HUES6 (cell line): Measurements from ENCODE around the gene DCDC2C.

ENCODE experiments used
- H3K27ac ChIP-seq: 2 replicates; pipeline ENCODE4 v1.7.0; 2013; ENCODE audit warnings: low read depth, mild to moderate bottlenecking, low read length, inconsistent platforms
- H3K27me3 ChIP-seq: 2 replicates; pipeline ENCODE4 v1.6.1; 2013; ENCODE audit warnings: low read length; ENCODE audit not compliant: control insufficient read depth, insufficient read depth
- H3K36me3 ChIP-seq: 2 replicates; pipeline ENCODE4 v1.6.1; 2013; ENCODE audit warnings: low read length; ENCODE audit not compliant: control insufficient read depth, insufficient read depth
- H3K4me1 ChIP-seq: 2 replicates; pipeline ENCODE4 v1.6.1; 2013; ENCODE audit warnings: low read length; ENCODE audit not compliant: control insufficient read depth, insufficient read depth
- H3K4me3 ChIP-seq: 2 replicates; pipeline ENCODE4 v1.5.1; 2013; ENCODE audit warnings: low read depth, low read length
- H3K9ac ChIP-seq: one replicate; pipeline ENCODE4 v1.6.1; 2013; ENCODE audit warnings: mild to moderate bottlenecking, low read length
- H3K9me3 ChIP-seq: 2 replicates; pipeline ENCODE4 v1.6.1; 2013; ENCODE audit warnings: low read depth, low read length; ENCODE audit not compliant: control insufficient read depth, insufficient read depth

DCDC2C gene

DNA sequence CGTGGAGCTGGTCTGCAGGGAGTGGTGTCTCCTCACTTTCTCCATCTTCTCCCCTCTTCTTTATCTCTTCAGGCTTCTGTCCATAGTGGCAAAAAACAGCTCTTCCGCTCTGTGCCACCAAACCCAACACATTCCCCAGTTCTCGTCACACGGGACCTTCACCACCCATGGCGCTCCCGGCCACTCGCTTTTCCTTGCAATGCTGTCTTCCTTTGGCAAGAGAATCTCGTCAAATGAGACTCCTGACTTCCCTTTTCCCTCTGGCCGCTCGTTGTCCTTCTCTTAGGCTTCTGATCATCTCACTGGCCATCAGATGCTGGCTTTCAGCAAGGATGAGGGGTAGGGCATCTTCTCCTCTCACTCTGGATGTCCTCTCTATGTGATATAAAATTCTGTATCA lies 72.9 kb downstream of the DCDC2C start:
- 0 out of 2 replicates have a peak, but pooled peaks cover 9% of the 10 kb centered on the region for H3K27me3 ChIP-seq
- H3K4me3 ChIP-seq = no peak overlapping the region
- no peak overlapping the region for H3K9ac ChIP-seq
- no peaks in the 10 kb centered on the region for H3K36me3 ChIP-seq
- H3K9me3 ChIP-seq = no peaks in the 10 kb centered on the region
- H3K27ac ChIP-seq = no peak overlapping the region
- H3K4me1 ChIP-seq = peaks cover 3% of the 10 kb centered on the region; the same call in 1 of the 2 replicates

DNA sequence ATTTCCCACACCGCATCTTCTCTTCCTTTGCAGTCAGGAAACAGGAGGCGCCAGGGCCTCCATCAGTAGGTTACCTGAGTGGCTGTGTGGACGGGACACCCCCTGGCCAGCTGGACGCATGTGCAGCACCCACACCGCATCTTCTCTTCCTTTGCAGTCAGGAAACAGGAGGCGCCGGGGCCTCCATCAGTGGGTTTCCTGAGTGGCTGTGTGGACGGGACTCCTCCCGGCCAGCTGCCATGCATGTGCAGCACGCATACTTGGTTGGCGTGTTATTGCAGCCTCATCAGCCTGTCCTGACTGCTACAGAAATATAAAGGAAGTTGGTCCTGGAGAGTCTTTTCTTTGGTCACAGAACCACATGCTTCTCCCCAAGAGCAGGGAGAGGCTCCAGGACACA lies 74.6 kb downstream of the DCDC2C start:
- Histone ChIP-seq H3K4me1 (peaks cover 3% of the 10 kb centered on the region; the same call in 1 of the 2 replicates), H3K4me3 (no peak overlapping the region), H3K27me3 (0 out of 2 replicates have a peak, but pooled peaks cover 9% of the 10 kb centered on the region), H3K9ac (no peak overlapping the region), H3K36me3 (no peaks in the 10 kb centered on the region), H3K27ac (no peak overlapping the region), H3K9me3 (no peaks in the 10 kb centered on the region)

DNA sequence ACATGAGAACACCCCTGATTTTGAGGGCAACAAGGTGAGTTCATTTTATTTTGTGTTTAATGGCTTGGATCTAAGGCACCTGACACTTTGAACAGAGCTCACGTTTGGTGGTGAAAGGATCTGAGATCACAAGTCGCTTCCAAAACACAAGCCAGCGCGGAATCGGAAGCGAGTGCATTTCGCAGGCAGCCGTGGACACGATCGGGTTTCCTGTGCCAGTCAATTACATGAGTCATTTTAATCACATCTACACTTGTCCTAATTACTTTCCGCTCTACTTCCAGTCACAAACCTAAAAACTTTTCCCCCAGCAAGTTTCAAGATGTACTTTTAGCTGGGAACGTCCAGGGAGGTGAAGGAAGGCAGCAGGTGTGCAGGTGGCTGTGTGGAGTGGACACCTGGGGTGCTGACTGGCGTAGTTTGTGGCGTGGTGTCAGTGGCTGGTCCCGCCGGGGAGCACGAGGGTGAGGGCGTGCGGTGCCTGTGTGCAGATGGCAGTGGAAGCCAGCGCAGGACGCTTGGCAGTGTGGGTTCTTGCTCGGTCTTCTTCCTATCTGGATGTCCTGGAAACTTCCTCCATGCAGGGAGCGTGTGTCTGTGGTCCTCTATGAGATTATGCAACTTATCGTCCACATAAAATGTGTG lies 75.6 kb downstream of the DCDC2C start:
- Histone ChIP-seq H3K27ac (no peak overlapping the region), H3K27me3 (0 out of 2 replicates have a peak, but pooled peaks cover 9% of the 10 kb centered on the region), H3K9me3 (no peaks in the 10 kb centered on the region), H3K4me3 (no peak overlapping the region), H3K36me3 (no peaks in the 10 kb centered on the region), H3K4me1 (peaks cover 3% of the 10 kb centered on the region; the same call in 1 of the 2 replicates), H3K9ac (no peak overlapping the region)

DNA sequence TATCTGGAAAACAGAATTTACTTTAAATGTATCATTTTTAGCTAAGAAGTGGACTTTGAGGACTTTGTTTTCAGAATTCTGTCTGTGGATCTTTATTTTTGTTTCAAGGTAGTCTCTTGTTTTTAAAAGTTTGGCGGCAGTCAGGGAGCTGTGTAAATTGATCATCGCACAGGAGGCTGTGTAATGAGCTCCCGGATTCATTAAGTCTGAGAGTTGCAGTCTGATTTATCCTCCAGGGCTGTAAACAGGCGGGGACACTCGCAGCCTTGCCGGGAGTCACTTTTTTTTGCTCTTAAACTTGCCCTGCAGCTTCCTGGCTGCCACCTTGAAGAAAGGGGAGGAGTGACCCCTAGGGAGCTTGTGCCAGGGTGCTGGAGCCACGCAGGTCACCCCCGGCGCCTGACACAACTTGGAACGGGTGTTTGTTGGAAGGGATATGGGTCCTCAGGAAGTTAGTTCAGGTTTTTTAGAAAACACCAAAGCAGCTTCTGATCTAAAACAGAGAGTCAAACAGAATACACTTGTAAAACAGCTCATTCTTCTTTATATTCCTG lies 76.2 kb downstream of the DCDC2C start:
- Histone ChIP-seq H3K4me1 (peaks cover 3% of the 10 kb centered on the region; the same call in 1 of the 2 replicates), H3K27me3 (0 out of 2 replicates have a peak, but pooled peaks cover 9% of the 10 kb centered on the region), H3K27ac (no peak overlapping the region), H3K9ac (no peak overlapping the region), H3K9me3 (no peaks in the 10 kb centered on the region), H3K4me3 (no peak overlapping the region), H3K36me3 (no peaks in the 10 kb centered on the region)

DNA sequence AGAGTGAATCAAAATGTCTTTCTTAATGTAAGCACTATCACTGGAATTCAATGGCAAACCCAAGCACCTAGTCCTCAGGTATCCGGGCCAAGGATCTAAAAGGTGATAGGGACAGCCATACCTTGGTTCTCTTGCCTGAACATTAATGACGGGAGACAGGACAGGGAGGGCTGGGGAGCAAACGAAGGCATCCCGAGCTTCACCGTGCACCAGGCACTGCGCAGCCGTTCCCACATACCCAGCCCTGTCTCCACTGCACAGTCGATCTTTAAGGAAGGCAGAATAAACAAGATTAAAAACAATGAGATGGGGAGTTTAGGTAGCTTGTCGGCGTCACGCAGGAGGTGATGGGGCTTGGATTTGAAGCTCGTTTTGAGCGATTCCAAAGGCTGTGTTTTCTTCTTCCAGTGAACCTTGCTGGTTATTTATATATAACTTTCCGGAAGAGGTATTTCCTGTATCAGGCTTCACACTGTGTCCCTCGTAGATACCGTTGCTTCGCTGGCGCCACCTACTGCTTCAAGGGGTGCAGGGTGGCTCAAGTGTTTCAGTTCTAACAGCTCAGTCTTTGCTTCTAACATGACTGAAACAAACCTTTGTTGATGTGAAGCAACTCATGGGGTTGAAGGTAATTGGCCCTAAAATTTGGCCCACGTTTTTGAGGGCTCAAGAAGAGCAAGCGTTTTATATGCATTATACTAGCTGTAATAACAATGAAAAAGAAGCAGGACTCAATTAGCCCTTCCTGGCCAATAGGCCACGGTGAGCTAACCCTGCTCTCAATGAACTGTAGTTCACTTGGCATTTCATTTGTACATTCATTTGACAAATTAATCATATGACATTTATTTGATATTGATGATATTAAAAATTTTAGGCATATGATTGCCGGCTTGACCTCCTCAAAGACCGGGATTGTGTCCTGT lies 77.4 kb downstream of the DCDC2C start:
- Histone ChIP-seq H3K36me3 (no peaks in the 10 kb centered on the region), H3K27me3 (0 out of 2 replicates have a peak, but pooled peaks cover 9% of the 10 kb centered on the region), H3K9me3 (no peaks in the 10 kb centered on the region), H3K4me3 (no peak overlapping the region), H3K4me1 (peaks cover 3% of the 10 kb centered on the region; the same call in 1 of the 2 replicates), H3K9ac (no peak overlapping the region), H3K27ac (no peak overlapping the region)

DNA sequence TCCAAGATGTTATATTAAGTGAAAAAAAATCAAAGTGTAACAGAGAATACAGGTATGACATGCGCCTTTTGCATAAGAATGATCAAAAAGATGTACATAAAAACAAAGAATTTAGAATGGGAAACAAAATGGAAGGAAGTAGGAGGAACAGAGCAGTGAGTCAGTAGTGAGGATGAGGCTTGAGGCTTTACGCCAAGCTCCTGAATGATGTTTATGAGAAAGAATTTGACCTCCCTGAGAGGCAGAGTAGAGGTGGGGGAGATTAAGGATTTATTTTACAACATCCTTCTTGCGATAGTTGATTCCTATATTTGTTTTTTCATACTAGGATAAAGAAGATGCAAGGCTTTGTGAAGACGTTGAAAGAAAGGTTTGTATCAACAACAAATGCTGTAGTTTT lies 81.4 kb downstream of the DCDC2C start:
- no peaks in the 10 kb centered on the region for H3K27me3 ChIP-seq
- H3K27ac ChIP-seq = no peak overlapping the region
- no peaks in the 10 kb centered on the region for H3K36me3 ChIP-seq
- peaks cover 3% of the 10 kb centered on the region; the same call in 1 of the 2 replicates for H3K4me1 ChIP-seq
- no peak overlapping the region for H3K4me3 ChIP-seq
- H3K9ac ChIP-seq = no peak overlapping the region
- H3K9me3 ChIP-seq = no peaks in the 10 kb centered on the region

DNA sequence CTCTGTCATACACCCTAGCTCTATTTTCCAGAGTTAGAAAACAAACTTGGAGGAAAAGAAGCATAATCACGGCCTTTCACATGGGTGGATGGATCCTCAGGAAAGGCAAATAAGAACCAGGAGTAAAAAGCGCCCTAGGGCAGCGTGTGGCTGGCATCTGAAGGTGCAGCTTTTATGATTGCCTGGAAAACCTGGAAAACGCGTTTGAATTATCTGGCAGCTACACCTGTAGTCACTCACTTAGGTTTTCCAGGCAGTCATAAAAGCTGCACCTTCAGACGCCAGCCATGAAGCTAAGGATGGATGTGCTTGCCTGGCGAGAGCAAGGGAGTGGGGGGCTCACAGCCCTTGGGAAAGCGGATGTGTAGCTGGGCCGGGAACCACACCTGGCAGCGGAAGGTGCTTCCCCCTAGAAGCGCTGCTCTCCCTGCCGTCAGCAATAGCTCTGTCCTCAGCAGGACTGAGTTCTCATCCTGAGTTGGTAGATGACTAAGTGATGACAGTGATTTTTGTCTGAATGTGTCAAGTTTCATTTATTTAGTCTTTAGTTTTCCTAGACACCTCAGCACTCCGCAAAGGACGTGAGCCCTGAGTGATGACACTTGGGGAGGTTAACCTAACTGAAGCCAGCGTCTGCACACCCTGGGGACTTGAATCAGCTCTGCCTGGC lies 82.0 kb downstream of the DCDC2C start:
- H3K4me1 ChIP-seq = peaks cover 3% of the 10 kb centered on the region; the same call in 1 of the 2 replicates
- no peaks in the 10 kb centered on the region for H3K36me3 ChIP-seq
- no peak overlapping the region for H3K27ac ChIP-seq
- H3K27me3 ChIP-seq = no peaks in the 10 kb centered on the region
- no peak overlapping the region for H3K4me3 ChIP-seq
- no peaks in the 10 kb centered on the region for H3K9me3 ChIP-seq
- no peak overlapping the region for H3K9ac ChIP-seq

DNA sequence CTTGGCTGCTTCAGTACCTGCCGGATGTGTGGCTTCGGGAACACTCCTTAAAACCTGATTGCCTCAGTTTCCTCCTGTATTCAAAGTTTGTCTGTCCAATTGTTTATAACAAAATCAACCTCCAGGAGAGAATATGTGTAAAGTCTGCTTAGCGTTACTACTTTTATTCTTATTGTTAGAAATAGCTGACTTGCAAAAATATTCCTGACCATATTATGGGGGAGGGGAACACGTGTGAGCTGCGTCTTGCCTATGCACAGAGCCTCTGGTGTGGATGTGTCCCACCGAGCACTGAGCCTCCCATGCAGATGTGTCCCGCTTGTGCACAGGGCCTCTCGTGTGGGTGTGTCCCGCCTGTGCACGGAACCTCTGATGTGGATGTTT lies 82.5 kb downstream of the DCDC2C start:
- H3K4me3 ChIP-seq = no peak overlapping the region
- no peak overlapping the region for H3K9ac ChIP-seq
- H3K27me3 ChIP-seq = no peaks in the 10 kb centered on the region
- no peaks in the 10 kb centered on the region for H3K4me1 ChIP-seq
- no peak overlapping the region for H3K27ac ChIP-seq
- no peaks in the 10 kb centered on the region for H3K36me3 ChIP-seq
- H3K9me3 ChIP-seq = no peaks in the 10 kb centered on the region

DNA sequence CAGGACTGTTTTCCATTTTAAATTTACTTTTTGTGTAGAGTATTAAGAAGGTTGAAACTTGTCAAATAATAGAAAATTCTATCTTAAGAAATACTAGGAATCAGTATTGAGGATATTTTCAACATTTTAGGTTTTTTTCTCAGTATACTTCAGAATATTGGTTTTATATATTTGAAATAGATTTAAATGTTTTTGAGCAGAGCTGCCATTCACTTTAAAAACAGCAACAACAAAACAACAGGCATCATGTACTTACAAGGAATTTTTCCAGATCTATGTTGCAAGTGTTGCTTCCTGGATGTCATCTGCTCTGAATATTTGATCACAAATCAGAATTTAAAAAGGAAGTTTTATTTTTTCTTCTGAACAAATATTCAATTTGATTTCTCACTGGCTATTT lies 84.4 kb downstream of the DCDC2C start:
- Histone ChIP-seq H3K4me1 (no peaks in the 10 kb centered on the region), H3K27me3 (no peaks in the 10 kb centered on the region), H3K27ac (no peak overlapping the region), H3K9me3 (no peaks in the 10 kb centered on the region), H3K36me3 (no peaks in the 10 kb centered on the region), H3K4me3 (no peak overlapping the region), H3K9ac (no peak overlapping the region)

DNA sequence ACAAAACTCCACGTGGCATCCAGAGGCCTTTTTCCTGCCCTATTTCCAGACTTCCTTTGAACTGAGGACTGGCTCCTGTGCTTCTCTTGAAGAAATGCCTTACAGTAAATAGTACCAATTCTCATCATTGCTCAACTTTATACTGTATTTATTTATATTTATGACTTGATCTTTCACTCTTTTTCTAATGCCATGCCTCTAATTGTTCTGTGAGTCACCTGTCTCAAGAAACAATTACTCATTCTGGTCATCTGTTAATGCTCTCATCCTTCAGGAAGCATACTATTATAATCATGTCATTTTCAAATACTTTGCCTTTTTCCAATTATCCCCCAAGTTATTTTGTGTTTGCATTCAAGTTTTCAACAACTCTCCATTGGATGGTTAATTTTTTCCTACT lies 85.9 kb downstream of the DCDC2C start:
- Histone ChIP-seq H3K36me3 (no peaks in the 10 kb centered on the region), H3K4me1 (no peaks in the 10 kb centered on the region), H3K9ac (no peak overlapping the region), H3K9me3 (peaks cover 6% of the 10 kb centered on the region; the same call in 1 of the 2 replicates), H3K27ac (no peak overlapping the region), H3K27me3 (no peaks in the 10 kb centered on the region), H3K4me3 (no peak overlapping the region)
